GM21825 (cell line): ENCODE measurements around the gene TMEM17.

Source experiments
- ATAC-seq: cut with Tn5 transposase; IDR thresholded peaks from one replicate; pipeline ENCODE4 v1.9.1; 2021; ENCODE audit warnings: mild to moderate bottlenecking, moderate library complexity; ENCODE audit not compliant: unreplicated experiment

TMEM17 gene

DNA sequence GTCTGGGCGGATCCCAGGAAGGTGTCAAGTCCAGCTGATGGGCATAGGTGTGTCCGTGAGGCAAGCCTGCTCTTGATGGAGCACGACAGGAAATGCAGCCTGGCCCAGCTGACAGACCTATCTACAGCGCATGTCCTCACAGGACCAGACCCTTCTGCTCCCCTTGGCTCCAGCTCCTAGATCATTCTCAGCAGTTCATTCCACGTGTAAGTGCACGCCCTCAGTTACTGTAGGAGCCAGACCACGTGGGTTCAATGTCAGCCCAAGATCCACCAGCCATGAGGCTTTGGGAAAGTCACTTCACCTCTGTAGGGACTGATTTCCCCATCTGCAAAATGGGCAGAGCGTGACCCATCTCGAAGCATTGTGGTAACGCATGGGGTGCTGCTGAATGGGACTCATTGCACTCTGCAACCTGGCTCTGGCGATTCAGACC lies 47.8 kb downstream of the TMEM17 start:
- no peak for ATAC-seq

DNA sequence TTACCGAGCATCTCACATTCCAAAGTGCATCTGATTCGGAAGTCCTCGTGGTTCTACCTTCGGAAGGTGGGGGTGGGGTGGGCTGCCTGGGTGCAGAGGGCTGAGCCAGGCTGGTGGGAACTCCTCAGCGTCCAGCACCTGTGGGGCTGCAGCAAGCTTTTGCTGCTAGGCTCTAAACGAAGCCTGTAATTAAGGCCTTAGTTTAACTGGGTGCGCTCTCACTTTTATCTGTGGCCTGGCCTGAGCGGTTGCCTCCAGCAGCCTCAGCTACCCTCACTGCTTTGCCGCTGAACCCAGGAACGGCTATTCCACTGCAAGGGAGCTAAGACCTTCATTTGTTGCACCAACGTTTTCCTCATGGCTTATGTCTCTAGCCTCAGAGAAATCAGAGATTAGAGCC lies 48.4 kb downstream of the TMEM17 start:
- no peak for ATAC-seq

DNA sequence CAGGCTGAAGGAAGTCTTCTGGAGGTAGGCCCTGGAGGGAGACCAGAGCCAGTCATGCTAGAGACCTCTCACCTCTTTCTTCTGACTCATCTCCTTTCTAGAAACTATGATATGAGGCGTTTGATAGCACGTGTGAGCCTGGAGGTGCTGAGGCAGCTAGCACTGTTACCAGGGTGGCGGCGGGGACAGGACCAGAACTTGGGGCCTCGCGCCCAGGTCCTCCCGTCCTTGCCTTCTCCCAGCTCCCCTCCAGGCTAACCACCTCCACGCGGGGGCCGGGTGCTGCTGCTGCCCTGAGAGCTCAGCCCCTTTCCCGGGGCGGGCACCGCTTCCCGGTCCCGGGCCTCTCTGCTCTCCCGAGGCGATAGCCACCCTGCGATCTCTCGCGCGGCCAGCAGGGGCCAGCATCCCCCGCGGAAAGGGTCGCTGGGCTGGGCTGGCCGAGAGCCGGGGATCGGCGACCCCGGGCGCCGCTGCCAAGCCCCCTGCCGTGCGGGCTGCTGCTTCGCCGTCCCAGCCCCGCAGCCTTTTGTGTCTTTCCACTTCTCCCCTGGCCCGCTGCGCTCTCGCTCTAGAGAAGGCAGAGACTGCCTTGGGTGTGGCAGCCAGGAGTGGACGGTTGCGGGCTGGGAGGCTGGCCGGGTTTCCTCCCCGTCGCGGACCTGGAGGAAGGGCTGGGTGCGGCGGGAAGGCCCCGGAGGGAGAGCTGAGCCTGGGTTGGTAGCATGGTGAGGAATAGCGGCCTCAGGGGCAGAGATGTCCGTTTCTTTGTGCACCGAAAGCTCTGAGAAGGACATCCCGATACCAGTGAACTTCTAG lies 49.1 kb downstream of the TMEM17 start:
- ATAC-seq, result peak; percentile 85

DNA sequence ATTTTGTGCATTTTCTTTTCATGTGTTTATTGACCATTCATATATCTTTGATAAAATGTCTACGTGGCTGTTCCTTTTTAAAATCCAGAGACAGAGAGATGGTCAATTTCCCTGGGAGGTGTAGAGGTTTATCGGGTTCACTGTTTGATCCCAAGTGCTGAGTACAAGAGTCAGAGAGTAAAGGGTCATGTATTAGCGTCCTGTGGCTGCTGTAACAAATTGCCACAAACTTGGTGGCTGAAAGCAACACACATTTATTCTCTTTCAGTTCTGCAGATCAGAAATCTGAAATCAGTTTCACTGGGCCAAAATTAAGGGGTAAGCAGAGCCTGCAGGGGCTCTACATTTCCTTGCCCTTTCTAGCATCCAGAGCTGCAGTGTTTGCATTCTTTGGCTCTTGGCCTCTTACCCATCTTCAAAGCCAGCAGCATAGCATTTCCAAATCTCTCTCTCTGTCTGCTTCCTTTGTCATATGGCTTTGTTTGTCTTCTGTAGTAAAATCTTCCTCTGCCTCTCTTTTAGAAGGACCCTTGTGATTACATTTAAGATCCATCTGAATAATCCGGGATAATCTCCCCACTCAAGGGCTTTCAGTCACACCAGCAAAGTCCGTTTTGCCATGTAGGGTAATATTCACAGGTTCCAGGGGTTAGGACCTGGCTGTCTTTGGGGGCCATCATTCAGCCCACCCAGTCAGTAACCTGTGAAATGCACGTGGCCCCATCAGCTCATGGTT lies 49.9 kb downstream of the TMEM17 start:
- ATAC-seq, result no peak

DNA sequence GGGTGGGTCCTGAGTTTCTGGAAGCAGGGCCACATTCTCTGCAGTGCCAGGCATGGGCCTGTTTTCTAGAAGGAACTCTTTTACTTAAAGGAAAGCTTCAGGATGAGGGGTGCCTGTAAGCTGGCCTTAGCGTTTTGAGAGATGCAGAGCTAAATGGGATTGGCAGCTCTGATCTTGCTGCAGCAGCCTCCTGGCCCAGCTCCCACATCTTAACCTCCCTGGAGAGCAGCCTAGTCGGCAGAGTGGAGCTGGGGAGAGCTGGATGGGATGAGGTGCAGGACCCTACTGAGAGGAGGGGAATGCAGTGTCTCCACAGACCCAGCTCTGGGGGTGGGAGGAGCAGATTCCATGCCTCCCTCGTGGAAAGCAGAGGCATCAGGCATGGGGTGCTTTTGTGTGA lies 52.0 kb downstream of the TMEM17 start:
- ATAC-seq, result no peak

DNA sequence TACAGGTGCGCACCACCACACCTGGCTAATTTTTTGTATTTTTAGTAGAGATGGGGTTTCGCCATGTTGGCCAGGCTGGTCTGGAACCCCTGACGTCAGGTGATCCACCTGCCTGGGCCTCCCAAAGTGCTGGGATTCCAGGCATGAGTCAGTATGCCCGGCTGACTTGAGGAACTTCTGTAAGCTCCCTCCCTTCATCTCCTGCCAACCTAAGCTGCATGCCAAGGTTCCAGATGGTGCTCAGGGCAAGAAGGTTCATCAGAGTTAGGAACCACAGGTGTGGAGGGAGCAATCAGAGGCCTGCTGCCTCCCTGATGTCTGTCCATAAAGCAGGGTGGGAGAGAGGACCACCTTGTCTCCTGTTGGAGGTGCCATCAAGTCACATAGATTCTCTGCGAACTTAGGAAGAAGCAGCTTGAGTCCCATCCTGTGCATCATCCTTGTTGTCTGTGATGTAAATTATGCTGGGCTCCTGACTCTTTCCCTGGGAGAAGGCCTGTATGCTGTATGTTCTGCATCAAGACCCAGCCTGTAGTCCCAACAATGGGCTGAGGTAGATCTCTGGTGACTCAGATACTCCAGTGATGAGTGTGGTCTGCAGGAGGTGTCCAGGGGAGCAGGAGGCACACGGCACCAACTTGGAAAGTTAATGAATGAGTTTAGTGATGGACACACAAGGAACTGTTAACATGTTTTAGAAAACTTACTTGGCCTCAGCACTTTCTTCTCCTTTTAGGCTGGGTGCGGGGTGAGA lies 53.1 kb downstream of the TMEM17 start:
- no peak for ATAC-seq

DNA sequence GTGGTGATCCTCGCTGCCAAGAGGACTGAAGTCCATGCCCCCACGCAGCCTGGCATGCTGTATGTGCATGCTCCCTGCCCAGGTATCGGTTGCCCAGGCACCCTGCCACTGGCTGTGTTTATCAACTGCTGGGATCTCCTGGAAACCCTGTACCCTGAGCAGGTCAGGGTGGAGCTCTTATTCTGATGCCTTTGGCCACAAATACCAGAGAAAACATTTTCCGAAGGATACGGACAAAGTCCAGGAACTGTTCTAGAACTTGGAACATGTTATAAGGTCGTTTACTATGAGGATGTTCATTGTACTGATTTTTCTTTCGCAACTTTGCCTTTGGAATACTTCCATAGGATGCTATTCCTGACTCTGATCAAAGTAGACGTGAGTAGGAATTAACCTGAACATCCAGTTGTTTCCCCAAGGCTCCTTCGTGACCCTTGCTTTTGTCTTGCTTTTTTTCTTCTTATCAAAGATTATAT lies 55.2 kb downstream of the TMEM17 start:
- ATAC-seq, result no peak
